Daoy (cell line): Measurements from ENCODE around the gene MAP3K12. TPM values are rescaled to one million over a fixed set of nuclear protein-coding genes. Genes with fewer than 3 reads are reported as not detected.
"Not testable (repeated sequence)": the region's sequence is repeated elsewhere in the genome, so short reads cannot be mapped to it uniquely, and the experiment has no call there.

ENCODE experiments used
- DNase-seq: peaks from one replicate; pipeline ENCODE4 v3.0.0-alpha.2; 2015; ENCODE audit warnings: low read depth
- total RNA-seq: library from RNA; depleted of rRNA; stranded (reverse); fragments of >200 nt; shearing (Covaris generic); gene quantifications from 2 replicates; pipeline ENCODE4 v1.2.3, GENCODE V29; 2014

MAP3K12 gene
- total RNA-seq, 1 experiment from 2014 or later, result 5.7 TPM

GRCh38 chr12:53492830-53493609, 6.2 kb downstream of the MAP3K12 start:
- peak; percentile 94 for DNase-seq

- no peak for DNase-seq
These were observed 7.1 kb downstream of the MAP3K12 start for GRCh38 chr12:53492188-53492587.

GRCh38 chr12:53489242-53489864, 9.9 kb downstream of the MAP3K12 start:
- DNase-seq, result no peak

- DNase-seq, result no peak
These were observed 12.3 kb downstream of the MAP3K12 start for GRCh38 chr12:53486736-53487487.

GRCh38 chr12:53485955-53486735, 13.1 kb downstream of the MAP3K12 start:
- DNase-seq, result no peak

GRCh38 chr12:53484686-53485575, 14.3 kb downstream of the MAP3K12 start:
- DNase-seq, result no peak

GRCh38 chr12:53483979-53484377, 15.3 kb downstream of the MAP3K12 start:
- no peak for DNase-seq

- no peak for DNase-seq
These were observed 15.9 kb downstream of the MAP3K12 start for GRCh38 chr12:53483225-53483978.

- no peak for DNase-seq
These were observed 16.6 kb downstream of the MAP3K12 start for GRCh38 chr12:53482626-53483168.

- DNase-seq, result peak; percentile 36
These were observed 17.2 kb downstream of the MAP3K12 start for GRCh38 chr12:53481939-53482586.

- DNase-seq, result not testable (repeated sequence)
These were observed 17.8 kb downstream of the MAP3K12 start for GRCh38 chr12:53481458-53481857.

- DNase-seq, result no peak
These were observed 18.5 kb downstream of the MAP3K12 start for GRCh38 chr12:53480491-53481442.

- no peak for DNase-seq
These were observed 19.9 kb downstream of the MAP3K12 start for GRCh38 chr12:53479331-53479730.

GRCh38 chr12:53478865-53479264, 20.4 kb downstream of the MAP3K12 start:
- DNase-seq, result no peak

GRCh38 chr12:53476769-53477209, 22.5 kb downstream of the MAP3K12 start:
- no peak for DNase-seq

GRCh38 chr12:53474819-53475218, 24.4 kb downstream of the MAP3K12 start:
- no peak for DNase-seq

GRCh38 chr12:53474077-53474476, 25.2 kb downstream of the MAP3K12 start:
- no peak for DNase-seq

GRCh38 chr12:53472056-53472582, 27.1 kb downstream of the MAP3K12 start:
- DNase-seq, result no peak
